NB4 (cell line): ENCODE measurements around the gene ANKIB1.

ENCODE experiments used
- CTCF ChIP-seq: IDR thresholded peaks from one replicate; pipeline ENCODE4 v1.5.1; 2012; ENCODE audit warnings: low read depth, low read length
- MAX ChIP-seq: IDR thresholded peaks from 2 replicates; pipeline ENCODE4 v1.6.1; 2011; ENCODE audit warnings: low read depth, low read length
- POLR2A ChIP-seq: IDR thresholded peaks from 2 replicates; pipeline ENCODE4 v1.6.1; 2011; ENCODE audit warnings: mild to moderate bottlenecking; ENCODE audit not compliant: insufficient read length; ENCODE audit errors: extremely low read depth

GRCh38 chr7:92333866-92334265, 88.1 kb downstream of the ANKIB1 start:
- TF ChIP-seq CTCF (no peak), POLR2A (no peak), MAX (no peak)
